Mesothelial cell of epicardium (in vitro differentiated cells): ENCODE measurements around the gene USH2A. TPM values are rescaled to one million over a fixed set of nuclear protein-coding genes. Genes with fewer than 3 reads are reported as not detected.

Experiments used
- DNase-seq, 2 experiments: peaks; one replicate each; pipeline ENCODE4 v3.0.0; 2021; ENCODE audit warnings: low spot score in 2 of 2; ENCODE audit not compliant: unreplicated experiment in 2 of 2
- H3K27ac Mint-ChIP-seq: 2 replicates; pipeline ENCODE4 v1.8.0; 2021; ENCODE audit warnings: mixed read lengths
- H3K27me3 Mint-ChIP-seq: 2 replicates; pipeline ENCODE4 v1.8.0; 2021; ENCODE audit warnings: low read depth, mixed read lengths
- H3K36me3 Mint-ChIP-seq: 2 replicates; pipeline ENCODE4 v1.8.0; 2021; ENCODE audit warnings: mixed read lengths
- H3K4me1 Mint-ChIP-seq: 2 replicates; pipeline ENCODE4 v1.8.0; 2021; ENCODE audit warnings: mixed read lengths
- H3K4me3 Mint-ChIP-seq: 2 replicates; pipeline ENCODE4 v1.8.0; 2021; ENCODE audit warnings: mild to moderate bottlenecking, moderate library complexity, mixed read lengths
- H3K9me3 Mint-ChIP-seq: 2 replicates; pipeline ENCODE4 v1.8.0; 2021; ENCODE audit warnings: mixed read lengths
- total RNA-seq: library from RNA; stranded (reverse); gene quantifications from 3 replicates; pipeline ENCODE4 v1.2.1, GENCODE V29; 2021
- TF ChIP-seq, protein P1 (sequence below): fragments of 200-600 bp; sonication (generic); IDR thresholded peaks from one replicate; pipeline ENCODE4 v1.5.0; 2021; ENCODE audit warnings: antibody characterized with exemption; ENCODE audit not compliant: unreplicated experiment

USH2A gene
- total RNA-seq, 1 donor from 2014 or later = 0.02 TPM

DNA sequence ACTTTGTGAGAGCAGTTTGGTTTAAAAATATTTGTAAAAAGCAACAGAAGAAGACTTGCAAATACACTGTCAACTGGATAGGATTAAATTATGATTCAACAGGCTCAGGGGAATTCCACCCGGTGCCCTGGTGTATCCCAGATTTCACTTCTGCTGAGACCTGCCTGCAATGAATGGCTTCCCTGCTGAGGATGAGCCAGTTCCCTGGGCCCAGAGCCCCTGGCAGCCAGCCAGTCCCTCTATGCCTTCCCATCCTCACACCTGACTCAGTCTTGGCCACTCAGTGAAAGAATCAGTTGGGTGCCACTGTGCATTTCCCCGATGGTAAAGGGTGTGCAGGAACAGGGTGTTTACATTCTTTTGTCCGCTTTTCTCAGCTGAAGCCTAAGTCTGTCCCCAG is 791.8 kb downstream of the USH2A start:
- Mint-ChIP-seq H3K27ac (no peak overlapping the region), H3K9me3 (no peaks in the 10 kb centered on the region), H3K36me3 (no peaks in the 10 kb centered on the region), H3K4me3 (no peak overlapping the region), H3K4me1 (peaks cover 2% of the 10 kb centered on the region), H3K27me3 (peaks cover 3% of the 10 kb centered on the region)
- no peak for DNase-seq
- TF ChIP-seq, protein P1, sequence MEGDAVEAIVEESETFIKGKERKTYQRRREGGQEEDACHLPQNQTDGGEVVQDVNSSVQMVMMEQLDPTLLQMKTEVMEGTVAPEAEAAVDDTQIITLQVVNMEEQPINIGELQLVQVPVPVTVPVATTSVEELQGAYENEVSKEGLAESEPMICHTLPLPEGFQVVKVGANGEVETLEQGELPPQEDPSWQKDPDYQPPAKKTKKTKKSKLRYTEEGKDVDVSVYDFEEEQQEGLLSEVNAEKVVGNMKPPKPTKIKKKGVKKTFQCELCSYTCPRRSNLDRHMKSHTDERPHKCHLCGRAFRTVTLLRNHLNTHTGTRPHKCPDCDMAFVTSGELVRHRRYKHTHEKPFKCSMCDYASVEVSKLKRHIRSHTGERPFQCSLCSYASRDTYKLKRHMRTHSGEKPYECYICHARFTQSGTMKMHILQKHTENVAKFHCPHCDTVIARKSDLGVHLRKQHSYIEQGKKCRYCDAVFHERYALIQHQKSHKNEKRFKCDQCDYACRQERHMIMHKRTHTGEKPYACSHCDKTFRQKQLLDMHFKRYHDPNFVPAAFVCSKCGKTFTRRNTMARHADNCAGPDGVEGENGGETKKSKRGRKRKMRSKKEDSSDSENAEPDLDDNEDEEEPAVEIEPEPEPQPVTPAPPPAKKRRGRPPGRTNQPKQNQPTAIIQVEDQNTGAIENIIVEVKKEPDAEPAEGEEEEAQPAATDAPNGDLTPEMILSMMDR = no peak

DNA sequence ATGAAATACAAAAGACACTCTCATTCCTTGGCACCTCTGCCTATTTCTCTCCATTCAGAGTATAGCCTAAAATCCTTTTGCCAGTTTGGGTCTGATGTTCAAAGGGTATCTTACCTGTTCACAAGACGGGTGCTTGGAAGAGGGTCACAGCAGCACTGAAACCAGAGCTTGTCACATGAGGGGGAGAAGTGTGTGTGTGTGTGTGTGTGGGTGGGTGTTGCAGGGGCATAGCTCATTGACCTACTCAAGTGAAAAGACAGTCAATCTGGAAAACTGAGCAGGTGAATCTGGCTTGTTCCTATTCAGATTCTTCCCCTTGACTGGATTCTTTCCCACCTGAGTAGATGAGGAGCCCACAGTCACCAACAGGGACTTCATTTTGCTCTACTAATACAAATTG is 792.2 kb downstream of the USH2A start:
- H3K4me3 Mint-ChIP-seq = no peak overlapping the region
- H3K27ac Mint-ChIP-seq = no peak overlapping the region
- H3K36me3 Mint-ChIP-seq = no peaks in the 10 kb centered on the region
- no peaks in the 10 kb centered on the region for H3K4me1 Mint-ChIP-seq
- no peak for DNase-seq
- no peaks in the 10 kb centered on the region for H3K9me3 Mint-ChIP-seq
- TF ChIP-seq, protein P1 = no peak
- peaks cover 3% of the 10 kb centered on the region for H3K27me3 Mint-ChIP-seq

DNA sequence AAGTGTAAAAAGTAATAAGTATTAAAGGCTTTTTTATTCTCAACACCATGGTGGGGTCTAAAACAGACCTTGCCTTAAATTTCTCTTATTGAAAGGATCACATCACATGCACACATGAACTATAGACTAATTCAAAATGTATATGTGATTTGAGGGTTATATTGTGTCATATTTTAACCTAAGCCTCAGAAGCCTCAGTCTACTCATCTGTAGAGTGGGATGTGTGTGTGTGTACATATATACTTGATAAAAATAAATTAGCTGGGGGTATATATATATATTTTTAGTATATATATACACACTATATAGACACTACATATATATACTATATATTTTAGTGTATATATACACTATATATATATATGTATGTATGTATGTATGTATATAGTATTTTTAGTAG is 797.3 kb downstream of the USH2A start:
- Mint-ChIP-seq H3K4me1 (no peaks in the 10 kb centered on the region), H3K27me3 (no peaks in the 10 kb centered on the region), H3K27ac (no peak overlapping the region), H3K9me3 (no peaks in the 10 kb centered on the region), H3K4me3 (no peak overlapping the region), H3K36me3 (peaks cover 2% of the 10 kb centered on the region)
- no peak for DNase-seq
- TF ChIP-seq, protein P1 = no peak

DNA sequence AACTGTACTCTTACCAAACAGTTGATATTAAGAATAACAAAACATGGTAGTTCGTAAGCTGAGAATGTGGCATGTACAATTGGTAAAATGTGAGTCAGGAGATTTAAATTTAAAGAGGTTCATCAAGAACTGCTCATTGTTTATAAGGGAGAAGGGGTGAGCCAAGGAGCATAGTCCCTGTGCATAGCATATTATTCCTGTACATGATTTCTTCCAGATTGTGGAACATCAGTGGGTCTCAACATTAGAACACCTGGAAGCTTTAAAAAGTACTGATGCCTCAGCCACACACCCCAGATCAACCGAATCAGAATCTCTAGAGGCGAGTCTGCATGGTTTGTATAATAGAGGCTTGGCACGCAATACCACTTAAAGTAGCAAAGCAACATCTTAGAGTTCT is 800.1 kb downstream of the USH2A start:
- TF ChIP-seq, protein P1 = no peak
- DNase-seq = no peak
- H3K36me3 Mint-ChIP-seq = peaks cover 16% of the 10 kb centered on the region
- H3K27me3 Mint-ChIP-seq = no peaks in the 10 kb centered on the region
- H3K27ac Mint-ChIP-seq = no peak overlapping the region
- no peaks in the 10 kb centered on the region for H3K4me1 Mint-ChIP-seq
- no peak overlapping the region for H3K4me3 Mint-ChIP-seq
- H3K9me3 Mint-ChIP-seq = no peaks in the 10 kb centered on the region

DNA sequence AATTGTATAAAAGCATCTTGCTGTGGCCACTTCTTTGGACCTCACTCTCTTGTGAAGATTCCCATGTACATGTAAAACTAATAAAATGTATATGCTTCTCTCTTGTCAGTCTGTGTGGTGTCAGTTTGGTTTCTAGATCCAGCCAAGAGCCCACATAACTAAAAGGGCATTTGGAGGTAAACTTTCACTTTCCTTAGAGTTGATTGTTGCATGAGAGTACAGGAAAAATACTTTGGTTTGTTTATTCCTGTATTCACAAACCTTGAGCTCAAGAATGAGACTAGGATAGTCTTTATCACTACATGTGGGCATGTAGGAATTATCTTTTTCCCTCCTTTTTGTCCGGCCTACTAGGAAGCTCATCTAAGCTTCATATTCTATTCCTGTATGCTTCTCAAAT is 805.3 kb downstream of the USH2A start:
- TF ChIP-seq, protein P1 = no peak
- peaks cover 39% of the 10 kb centered on the region for H3K36me3 Mint-ChIP-seq
- no peak for DNase-seq
- no peaks in the 10 kb centered on the region for H3K27me3 Mint-ChIP-seq
- H3K4me3 Mint-ChIP-seq = no peak overlapping the region
- no peak overlapping the region for H3K27ac Mint-ChIP-seq
- peaks cover 3% of the 10 kb centered on the region for H3K4me1 Mint-ChIP-seq
- H3K9me3 Mint-ChIP-seq = peaks cover 8% of the 10 kb centered on the region

DNA sequence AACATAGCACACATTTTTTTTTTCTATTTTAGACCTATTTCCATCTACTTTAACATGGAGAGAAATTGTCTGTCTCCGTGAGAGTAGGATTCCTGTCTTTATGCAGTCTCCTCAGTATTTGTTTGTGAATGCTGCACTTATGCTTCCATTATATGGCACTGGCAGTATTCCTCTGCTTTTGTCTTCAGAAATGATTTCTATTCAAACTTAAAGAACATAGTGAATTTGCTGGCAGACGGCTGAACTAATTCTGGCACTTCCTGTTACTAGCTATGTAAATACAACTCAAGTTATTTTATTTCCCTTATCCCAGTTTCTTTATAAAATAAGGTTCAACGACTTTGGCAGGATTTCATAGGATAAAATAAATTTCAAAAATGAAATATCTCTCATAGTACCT is 810.9 kb downstream of the USH2A start:
- Mint-ChIP-seq H3K27me3 (no peaks in the 10 kb centered on the region), H3K4me1 (peaks cover 5% of the 10 kb centered on the region), H3K27ac (peak overlapping the region; percentile 44), H3K4me3 (no peak overlapping the region), H3K9me3 (peaks cover 10% of the 10 kb centered on the region), H3K36me3 (peaks cover 51% of the 10 kb centered on the region)
- TF ChIP-seq, protein P1 = no peak
- no peak for DNase-seq
